SK-N-SH treated with all-trans-retinoic acid at 6 μM for 48 hours (cell line): Measurements from ENCODE around the gene NTM.

ENCODE experiments used
- ATAC-seq: fragments of 200-7000 bp; cut with Tn5 transposase; 3 replicates; pipeline ENCODE4 v1.9.1; 2020; ENCODE audit warnings: mild to moderate bottlenecking, moderate library complexity
- BACH2 ChIP-seq: fragments of 250-450 bp; sonication (Bioruptor Pico); IDR thresholded peaks from 2 replicates; pipeline ENCODE4 v1.9.0; 2021; ENCODE audit warnings: mild to moderate bottlenecking, borderline replicate concordance
- CSDC2 ChIP-seq: fragments of 250-450 bp; sonication (Bioruptor Pico); IDR thresholded peaks from 2 replicates; pipeline ENCODE4 v1.5.0; 2020; ENCODE audit warnings: mild to moderate bottlenecking, moderate library complexity
- ESRRG ChIP-seq: fragments of 250-450 bp; sonication (Bioruptor Pico); IDR thresholded peaks from 2 replicates; pipeline ENCODE4 v1.6.1; 2021; ENCODE audit warnings: mild to moderate bottlenecking
- GLIS3 ChIP-seq: fragments of 250-450 bp; sonication (Bioruptor Pico); IDR thresholded peaks from 2 replicates; pipeline ENCODE4 v1.5.0; 2020; ENCODE audit warnings: mild to moderate bottlenecking, moderate library complexity
- ISL1 ChIP-seq: fragments of 250-450 bp; sonication (Bioruptor Pico); IDR thresholded peaks from 2 replicates; pipeline ENCODE4 v2.1.2; 2022; ENCODE audit warnings: mild to moderate bottlenecking, moderate library complexity
- OSR1 ChIP-seq: fragments of 250-450 bp; sonication (Bioruptor Pico); IDR thresholded peaks from 2 replicates; pipeline ENCODE4 v1.8.0; 2022; ENCODE audit warnings: moderate library complexity, mild to moderate bottlenecking, inconsistent platforms
- PPARA ChIP-seq: fragments of 250-450 bp; sonication (Bioruptor Pico); IDR thresholded peaks from 2 replicates; pipeline ENCODE4 v1.5.0; 2020; ENCODE audit warnings: mild to moderate bottlenecking, borderline replicate concordance
- RARB ChIP-seq: fragments of 250-450 bp; sonication (Bioruptor Pico); IDR thresholded peaks from 2 replicates; pipeline ENCODE4 v1.8.0; 2021; ENCODE audit warnings: mild to moderate bottlenecking, moderate library complexity
- SNAI2 ChIP-seq: fragments of 250-450 bp; sonication (Bioruptor Pico); IDR thresholded peaks from 2 replicates; pipeline ENCODE4 v1.5.0; 2020; ENCODE audit warnings: mild to moderate bottlenecking, moderate library complexity
- TCF4 ChIP-seq: fragments of 250-450 bp; sonication (Bioruptor Pico); IDR thresholded peaks from 2 replicates; pipeline ENCODE4 v1.8.0; 2021; ENCODE audit warnings: mild to moderate bottlenecking, moderate library complexity, borderline replicate concordance
- TOX ChIP-seq: fragments of 250-450 bp; sonication (Bioruptor Pico); IDR thresholded peaks from 2 replicates; pipeline ENCODE4 v1.8.0; 2021; ENCODE audit warnings: mild to moderate bottlenecking, moderate library complexity, borderline replicate concordance
- ZFP3 ChIP-seq: fragments of 250-450 bp; sonication (Bioruptor Pico); IDR thresholded peaks from 2 replicates; pipeline ENCODE4 v1.5.0; 2020; ENCODE audit warnings: mild to moderate bottlenecking, moderate library complexity
- ZNF565 ChIP-seq: fragments of 450-650 bp; formaldehyde crosslinking; conservative IDR thresholded peaks from 2 replicates; pipeline ENCODE4 v1.5.0; 2020; ENCODE audit warnings: low read depth, mild to moderate bottlenecking, moderate library complexity
- ZNF70 ChIP-seq: fragments of 450-650 bp; formaldehyde crosslinking; IDR thresholded peaks from 2 replicates; pipeline ENCODE4 v1.5.0; 2020; ENCODE audit warnings: mild to moderate bottlenecking, moderate library complexity
- ZNF8 ChIP-seq: fragments of 450-650 bp; formaldehyde crosslinking; IDR thresholded peaks from 2 replicates; pipeline ENCODE4 v1.5.0; 2020; ENCODE audit warnings: mild to moderate bottlenecking, moderate library complexity
- TF ChIP-seq, protein P1 (sequence below): fragments of 250-450 bp; sonication (Bioruptor Pico); IDR thresholded peaks from 2 replicates; pipeline ENCODE4 v1.5.1; 2021; ENCODE audit warnings: mild to moderate bottlenecking, moderate library complexity
- TF ChIP-seq, protein P2 (sequence below): fragments of 250-450 bp; sonication (Bioruptor Pico); IDR thresholded peaks from 2 replicates; pipeline ENCODE4 v1.5.1; 2020; ENCODE audit warnings: low read depth, mild to moderate bottlenecking, moderate library complexity
- TF ChIP-seq, protein P3 (sequence below): fragments of 250-450 bp; sonication (Bioruptor Pico); IDR thresholded peaks from 2 replicates; pipeline ENCODE4 v1.8.0; 2021; ENCODE audit warnings: low read depth, mild to moderate bottlenecking, moderate library complexity, borderline replicate concordance
- TF ChIP-seq, protein P4 (sequence below): fragments of 250-450 bp; sonication (Bioruptor Pico); IDR thresholded peaks from 2 replicates; pipeline ENCODE4 v1.8.0; 2020; ENCODE audit warnings: mild to moderate bottlenecking, moderate library complexity, borderline replicate concordance
- TF ChIP-seq, protein P5 (sequence below): fragments of 250-450 bp; sonication (Bioruptor Pico); IDR thresholded peaks from 2 replicates; pipeline ENCODE4 v1.5.0; 2020; ENCODE audit warnings: mild to moderate bottlenecking, moderate library complexity

Gene NTM

DNA sequence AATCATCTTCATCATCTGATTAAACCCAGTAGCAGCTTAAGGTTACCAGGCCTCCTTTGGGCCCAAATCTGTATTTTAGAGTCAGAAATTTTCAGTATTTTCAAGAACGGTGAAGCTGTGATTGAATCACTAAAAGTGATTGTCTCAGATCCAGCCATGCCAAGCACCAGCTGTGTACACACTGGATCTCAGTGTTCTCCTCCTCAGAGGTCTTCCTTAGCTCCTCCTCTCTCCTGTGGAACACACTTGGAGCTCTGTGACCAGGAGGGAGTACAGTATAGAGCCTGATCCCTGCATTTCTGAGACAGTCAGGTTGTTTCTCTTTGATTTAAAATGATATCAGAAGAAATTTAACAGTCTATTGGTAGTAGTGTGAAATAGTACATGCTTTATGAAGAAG is 401.1 kb downstream of the NTM start:
- TF ChIP-seq, protein P1, sequence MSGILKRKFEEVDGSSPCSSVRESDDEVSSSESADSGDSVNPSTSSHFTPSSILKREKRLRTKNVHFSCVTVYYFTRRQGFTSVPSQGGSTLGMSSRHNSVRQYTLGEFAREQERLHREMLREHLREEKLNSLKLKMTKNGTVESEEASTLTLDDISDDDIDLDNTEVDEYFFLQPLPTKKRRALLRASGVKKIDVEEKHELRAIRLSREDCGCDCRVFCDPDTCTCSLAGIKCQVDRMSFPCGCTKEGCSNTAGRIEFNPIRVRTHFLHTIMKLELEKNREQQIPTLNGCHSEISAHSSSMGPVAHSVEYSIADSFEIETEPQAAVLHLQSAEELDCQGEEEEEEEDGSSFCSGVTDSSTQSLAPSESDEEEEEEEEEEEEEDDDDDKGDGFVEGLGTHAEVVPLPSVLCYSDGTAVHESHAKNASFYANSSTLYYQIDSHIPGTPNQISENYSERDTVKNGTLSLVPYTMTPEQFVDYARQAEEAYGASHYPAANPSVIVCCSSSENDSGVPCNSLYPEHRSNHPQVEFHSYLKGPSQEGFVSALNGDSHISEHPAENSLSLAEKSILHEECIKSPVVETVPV, result no peak
- TF ChIP-seq ZNF70 (no peak), ESRRG (CRISPR knock-in tag) (no peak), SNAI2 (CRISPR knock-in tag) (no peak), ZNF8 (no peak), CSDC2 (CRISPR knock-in tag) (no peak), ZFP3 (CRISPR knock-in tag) (no peak)
- TF ChIP-seq, protein P2, sequence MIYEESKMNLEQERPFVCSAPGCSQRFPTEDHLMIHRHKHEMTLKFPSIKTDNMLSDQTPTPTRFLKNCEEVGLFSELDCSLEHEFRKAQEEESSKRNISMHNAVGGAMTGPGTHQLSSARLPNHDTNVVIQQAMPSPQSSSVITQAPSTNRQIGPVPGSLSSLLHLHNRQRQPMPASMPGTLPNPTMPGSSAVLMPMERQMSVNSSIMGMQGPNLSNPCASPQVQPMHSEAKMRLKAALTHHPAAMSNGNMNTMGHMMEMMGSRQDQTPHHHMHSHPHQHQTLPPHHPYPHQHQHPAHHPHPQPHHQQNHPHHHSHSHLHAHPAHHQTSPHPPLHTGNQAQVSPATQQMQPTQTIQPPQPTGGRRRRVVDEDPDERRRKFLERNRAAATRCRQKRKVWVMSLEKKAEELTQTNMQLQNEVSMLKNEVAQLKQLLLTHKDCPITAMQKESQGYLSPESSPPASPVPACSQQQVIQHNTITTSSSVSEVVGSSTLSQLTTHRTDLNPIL, result no peak
- TF ChIP-seq, all 23 proteins: peak for 0
- no peak for ATAC-seq

DNA sequence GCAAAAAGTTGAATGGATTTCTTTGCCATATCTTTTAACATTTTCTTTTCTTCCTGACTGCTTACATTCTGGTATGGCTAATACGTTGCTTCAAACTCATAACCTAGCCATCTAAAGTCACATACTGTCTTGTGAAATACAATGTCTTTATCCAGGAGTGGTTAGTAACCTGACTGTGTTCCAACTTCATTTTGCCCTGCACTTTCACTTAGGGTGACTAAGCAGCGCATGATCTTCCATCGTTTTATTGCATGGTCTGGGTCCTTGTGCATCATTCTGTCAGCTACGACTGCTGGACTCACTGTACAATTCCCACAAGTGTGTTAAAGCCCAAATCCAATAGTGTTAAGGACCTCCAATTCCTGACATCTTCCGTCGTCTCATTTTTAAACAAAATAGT is 403.2 kb downstream of the NTM start:
- no peak for ATAC-seq
- TF ChIP-seq ZNF8 (no peak), RARB (no peak), ZNF70 (no peak), PPARA (CRISPR knock-in tag) (no peak), CSDC2 (CRISPR knock-in tag) (no peak), SNAI2 (CRISPR knock-in tag) (no peak), ZNF565 (CRISPR knock-in tag) (no peak), TOX (CRISPR knock-in tag) (no peak)
- TF ChIP-seq, protein P2, result no peak
- TF ChIP-seq, protein P3, sequence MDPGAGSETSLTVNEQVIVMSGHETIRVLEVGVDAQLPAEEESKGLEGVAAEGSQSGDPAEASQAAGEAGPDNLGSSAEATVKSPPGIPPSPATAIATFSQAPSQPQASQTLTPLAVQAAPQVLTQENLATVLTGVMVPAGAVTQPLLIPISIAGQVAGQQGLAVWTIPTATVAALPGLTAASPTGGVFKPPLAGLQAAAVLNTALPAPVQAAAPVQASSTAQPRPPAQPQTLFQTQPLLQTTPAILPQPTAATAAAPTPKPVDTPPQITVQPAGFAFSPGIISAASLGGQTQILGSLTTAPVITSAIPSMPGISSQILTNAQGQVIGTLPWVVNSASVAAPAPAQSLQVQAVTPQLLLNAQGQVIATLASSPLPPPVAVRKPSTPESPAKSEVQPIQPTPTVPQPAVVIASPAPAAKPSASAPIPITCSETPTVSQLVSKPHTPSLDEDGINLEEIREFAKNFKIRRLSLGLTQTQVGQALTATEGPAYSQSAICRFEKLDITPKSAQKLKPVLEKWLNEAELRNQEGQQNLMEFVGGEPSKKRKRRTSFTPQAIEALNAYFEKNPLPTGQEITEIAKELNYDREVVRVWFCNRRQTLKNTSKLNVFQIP (CRISPR knock-in tag), result no peak
- TF ChIP-seq, protein P4, sequence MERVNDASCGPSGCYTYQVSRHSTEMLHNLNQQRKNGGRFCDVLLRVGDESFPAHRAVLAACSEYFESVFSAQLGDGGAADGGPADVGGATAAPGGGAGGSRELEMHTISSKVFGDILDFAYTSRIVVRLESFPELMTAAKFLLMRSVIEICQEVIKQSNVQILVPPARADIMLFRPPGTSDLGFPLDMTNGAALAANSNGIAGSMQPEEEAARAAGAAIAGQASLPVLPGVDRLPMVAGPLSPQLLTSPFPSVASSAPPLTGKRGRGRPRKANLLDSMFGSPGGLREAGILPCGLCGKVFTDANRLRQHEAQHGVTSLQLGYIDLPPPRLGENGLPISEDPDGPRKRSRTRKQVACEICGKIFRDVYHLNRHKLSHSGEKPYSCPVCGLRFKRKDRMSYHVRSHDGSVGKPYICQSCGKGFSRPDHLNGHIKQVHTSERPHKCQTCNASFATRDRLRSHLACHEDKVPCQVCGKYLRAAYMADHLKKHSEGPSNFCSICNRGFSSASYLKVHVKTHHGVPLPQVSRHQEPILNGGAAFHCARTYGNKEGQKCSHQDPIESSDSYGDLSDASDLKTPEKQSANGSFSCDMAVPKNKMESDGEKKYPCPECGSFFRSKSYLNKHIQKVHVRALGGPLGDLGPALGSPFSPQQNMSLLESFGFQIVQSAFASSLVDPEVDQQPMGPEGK, result no peak

DNA sequence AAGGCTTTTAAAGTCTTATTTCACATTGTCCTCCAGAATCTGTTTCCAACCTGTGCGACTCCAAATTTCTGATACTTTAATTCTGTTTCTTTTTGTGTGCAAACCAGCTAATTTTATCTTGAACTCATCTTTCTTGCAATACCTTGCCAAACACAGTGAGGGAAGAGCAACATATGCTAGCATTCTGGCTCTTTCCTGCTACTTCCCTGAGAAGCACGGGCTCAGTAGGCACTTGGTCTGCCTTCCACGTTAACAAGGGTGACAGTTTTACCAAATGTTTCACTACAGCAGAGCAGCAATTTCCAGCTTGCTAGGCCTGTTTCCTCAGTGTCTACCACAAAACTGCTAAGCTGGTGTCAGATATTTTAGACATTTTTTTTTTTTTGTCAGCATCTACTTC is 405.8 kb downstream of the NTM start:
- ATAC-seq, result no peak
- no peak for TF ChIP-seq BACH2 (CRISPR knock-in tag)
- TF ChIP-seq CSDC2 (CRISPR knock-in tag), result no peak
- no peak for TF ChIP-seq ESRRG (CRISPR knock-in tag)
- TF ChIP-seq OSR1, result no peak
- no peak for TF ChIP-seq GLIS3 (CRISPR knock-in tag)
- no peak for TF ChIP-seq TCF4 (CRISPR knock-in tag)
- TF ChIP-seq PPARA (CRISPR knock-in tag), result no peak
- no peak for TF ChIP-seq SNAI2 (CRISPR knock-in tag)
- TF ChIP-seq, protein P5, sequence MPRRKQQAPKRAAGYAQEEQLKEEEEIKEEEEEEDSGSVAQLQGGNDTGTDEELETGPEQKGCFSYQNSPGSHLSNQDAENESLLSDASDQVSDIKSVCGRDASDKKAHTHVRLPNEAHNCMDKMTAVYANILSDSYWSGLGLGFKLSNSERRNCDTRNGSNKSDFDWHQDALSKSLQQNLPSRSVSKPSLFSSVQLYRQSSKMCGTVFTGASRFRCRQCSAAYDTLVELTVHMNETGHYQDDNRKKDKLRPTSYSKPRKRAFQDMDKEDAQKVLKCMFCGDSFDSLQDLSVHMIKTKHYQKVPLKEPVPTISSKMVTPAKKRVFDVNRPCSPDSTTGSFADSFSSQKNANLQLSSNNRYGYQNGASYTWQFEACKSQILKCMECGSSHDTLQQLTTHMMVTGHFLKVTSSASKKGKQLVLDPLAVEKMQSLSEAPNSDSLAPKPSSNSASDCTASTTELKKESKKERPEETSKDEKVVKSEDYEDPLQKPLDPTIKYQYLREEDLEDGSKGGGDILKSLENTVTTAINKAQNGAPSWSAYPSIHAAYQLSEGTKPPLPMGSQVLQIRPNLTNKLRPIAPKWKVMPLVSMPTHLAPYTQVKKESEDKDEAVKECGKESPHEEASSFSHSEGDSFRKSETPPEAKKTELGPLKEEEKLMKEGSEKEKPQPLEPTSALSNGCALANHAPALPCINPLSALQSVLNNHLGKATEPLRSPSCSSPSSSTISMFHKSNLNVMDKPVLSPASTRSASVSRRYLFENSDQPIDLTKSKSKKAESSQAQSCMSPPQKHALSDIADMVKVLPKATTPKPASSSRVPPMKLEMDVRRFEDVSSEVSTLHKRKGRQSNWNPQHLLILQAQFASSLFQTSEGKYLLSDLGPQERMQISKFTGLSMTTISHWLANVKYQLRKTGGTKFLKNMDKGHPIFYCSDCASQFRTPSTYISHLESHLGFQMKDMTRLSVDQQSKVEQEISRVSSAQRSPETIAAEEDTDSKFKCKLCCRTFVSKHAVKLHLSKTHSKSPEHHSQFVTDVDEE (CRISPR knock-in tag), result no peak
- TF ChIP-seq, protein P4, result no peak
- no peak for TF ChIP-seq TOX (CRISPR knock-in tag)
- no peak for TF ChIP-seq RARB
- TF ChIP-seq ZNF565 (CRISPR knock-in tag), result no peak
- TF ChIP-seq ISL1 (CRISPR knock-in tag), result no peak
- TF ChIP-seq ZFP3 (CRISPR knock-in tag), result no peak
- TF ChIP-seq, protein P2, result no peak
